Bronchial epithelial cell (primary cell): ENCODE data around the gene FGF11. TPM values are rescaled to one million over a fixed set of nuclear protein-coding genes. Genes with fewer than 3 reads are reported as not detected.

Experiments used
- DNase-seq: peaks from one replicate; pipeline ENCODE4 v3.0.0-alpha.2; 2010; ENCODE audit warnings: low read depth
- FAIRE-seq: peaks from 2 replicates; lab custom pipeline; 2011; peaks lifted over from hg19 to GRCh38; lab: Jason Lieb, UNC
- H3K27me3 ChIP-seq: 2 replicates; pipeline ENCODE4 v1.5.1; 2011; ENCODE audit warnings: low read length; ENCODE audit not compliant: control insufficient read depth, insufficient read depth
- H3K36me3 ChIP-seq: 2 replicates; pipeline ENCODE4 v1.5.1; 2011; ENCODE audit warnings: low read length; ENCODE audit not compliant: control insufficient read depth, insufficient read depth
- H3K4me3 ChIP-seq: 2 replicates; pipeline ENCODE4 v1.5.1; 2011; ENCODE audit warnings: mild to moderate bottlenecking, low read depth, low read length, control low read depth
- total RNA-seq: library from RNA; depleted of rRNA; stranded (reverse); fragments of >200 nt; gene quantifications from 2 replicates; pipeline ENCODE4 v1.2.1, GENCODE V29; 2014
- TF ChIP-seq, protein P1 (sequence below): IDR thresholded peaks from 2 replicates; pipeline ENCODE4 v1.5.1; 2011; ENCODE audit warnings: mild to moderate bottlenecking, moderate library complexity, low read length, control low read depth, inconsistent platforms; ENCODE audit not compliant: insufficient read depth, severe bottlenecking

FGF11 gene
- total RNA-seq, 1 donor from 2014 or later: 12.4 TPM

DNA sequence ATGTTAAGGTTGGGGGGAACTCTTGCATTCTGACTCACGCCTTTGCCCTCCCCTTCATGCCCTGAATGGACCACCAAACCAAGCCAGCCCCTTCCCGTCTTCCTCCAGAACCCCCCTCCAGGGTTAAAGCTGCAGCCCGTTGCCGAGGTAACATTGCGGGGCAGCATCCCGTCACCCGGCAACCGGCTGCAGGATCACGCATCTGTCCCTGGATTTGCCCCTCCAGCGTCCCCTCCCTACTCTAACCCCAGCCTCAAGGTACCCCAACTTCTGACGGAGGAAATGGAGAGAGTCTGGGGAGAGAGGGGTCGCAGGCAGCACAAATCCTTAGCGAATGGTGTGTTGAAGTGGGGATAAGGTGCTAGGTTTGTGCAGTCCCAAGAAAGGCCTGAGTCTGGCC is 32.2 kb upstream of the FGF11 start:
- no peak for DNase-seq

DNA sequence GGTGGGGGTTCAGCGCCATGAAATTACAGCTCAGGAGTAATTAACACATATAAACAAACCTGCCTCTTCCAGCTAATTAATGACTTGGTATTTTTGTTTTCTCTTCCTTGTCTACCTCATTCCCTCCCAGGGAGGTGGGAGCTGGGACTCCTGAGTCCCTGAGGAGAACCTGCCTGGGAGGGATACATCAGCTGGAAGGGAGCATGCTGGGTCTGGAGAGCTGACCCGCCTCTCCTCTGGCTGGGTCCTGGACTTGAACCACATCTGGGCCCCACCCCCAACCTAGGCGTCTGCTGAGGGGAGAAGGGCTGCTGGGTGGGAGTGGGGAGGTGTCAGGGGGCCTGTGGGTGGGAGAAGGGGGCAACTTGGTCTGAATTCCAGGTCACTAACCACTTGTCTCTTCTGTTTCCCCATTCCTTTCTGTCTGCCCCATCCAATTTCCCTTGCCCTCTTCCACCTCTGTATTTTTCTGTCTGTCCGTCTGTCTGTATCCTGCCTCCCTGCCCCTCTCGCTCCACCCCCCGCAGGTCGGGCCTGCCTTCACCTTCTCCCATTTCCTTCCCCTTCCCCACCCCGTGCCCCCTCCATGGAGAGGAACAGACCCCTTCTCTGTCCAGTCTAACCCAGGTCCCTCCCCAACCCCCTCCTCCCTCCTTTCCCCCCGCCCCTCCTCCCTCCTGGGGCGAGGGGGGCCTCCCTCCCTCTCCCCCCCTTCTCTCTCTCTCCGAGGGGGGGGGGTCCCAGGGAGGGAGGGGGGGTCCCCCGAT is 31.6 kb upstream of the FGF11 start, which contains the start of gene NLGN2:
TSS of gene NLGN2 (plus strand) at position 361 of the 767 bp plus-strand sequence. CDS start 411 bp downstream, outside the sequence.
- no peaks in the 10 kb centered on the region for H3K36me3 ChIP-seq
- FAIRE-seq: peak; percentile 58
- TF ChIP-seq, protein P1, sequence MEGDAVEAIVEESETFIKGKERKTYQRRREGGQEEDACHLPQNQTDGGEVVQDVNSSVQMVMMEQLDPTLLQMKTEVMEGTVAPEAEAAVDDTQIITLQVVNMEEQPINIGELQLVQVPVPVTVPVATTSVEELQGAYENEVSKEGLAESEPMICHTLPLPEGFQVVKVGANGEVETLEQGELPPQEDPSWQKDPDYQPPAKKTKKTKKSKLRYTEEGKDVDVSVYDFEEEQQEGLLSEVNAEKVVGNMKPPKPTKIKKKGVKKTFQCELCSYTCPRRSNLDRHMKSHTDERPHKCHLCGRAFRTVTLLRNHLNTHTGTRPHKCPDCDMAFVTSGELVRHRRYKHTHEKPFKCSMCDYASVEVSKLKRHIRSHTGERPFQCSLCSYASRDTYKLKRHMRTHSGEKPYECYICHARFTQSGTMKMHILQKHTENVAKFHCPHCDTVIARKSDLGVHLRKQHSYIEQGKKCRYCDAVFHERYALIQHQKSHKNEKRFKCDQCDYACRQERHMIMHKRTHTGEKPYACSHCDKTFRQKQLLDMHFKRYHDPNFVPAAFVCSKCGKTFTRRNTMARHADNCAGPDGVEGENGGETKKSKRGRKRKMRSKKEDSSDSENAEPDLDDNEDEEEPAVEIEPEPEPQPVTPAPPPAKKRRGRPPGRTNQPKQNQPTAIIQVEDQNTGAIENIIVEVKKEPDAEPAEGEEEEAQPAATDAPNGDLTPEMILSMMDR: no peak
- no peak for DNase-seq
- H3K4me3 ChIP-seq: no peak within 1 kb of the TSS
- H3K27me3 ChIP-seq: no peaks in the 10 kb centered on the region

More for the DNA sequence above, 32.2 kb upstream of the FGF11 start:
- Histone ChIP-seq H3K36me3 (no peaks in the 10 kb centered on the region), H3K4me3 (no peak overlapping the region), H3K27me3 (no peaks in the 10 kb centered on the region)
- FAIRE-seq: no peak
- TF ChIP-seq, protein P1: no peak

DNA sequence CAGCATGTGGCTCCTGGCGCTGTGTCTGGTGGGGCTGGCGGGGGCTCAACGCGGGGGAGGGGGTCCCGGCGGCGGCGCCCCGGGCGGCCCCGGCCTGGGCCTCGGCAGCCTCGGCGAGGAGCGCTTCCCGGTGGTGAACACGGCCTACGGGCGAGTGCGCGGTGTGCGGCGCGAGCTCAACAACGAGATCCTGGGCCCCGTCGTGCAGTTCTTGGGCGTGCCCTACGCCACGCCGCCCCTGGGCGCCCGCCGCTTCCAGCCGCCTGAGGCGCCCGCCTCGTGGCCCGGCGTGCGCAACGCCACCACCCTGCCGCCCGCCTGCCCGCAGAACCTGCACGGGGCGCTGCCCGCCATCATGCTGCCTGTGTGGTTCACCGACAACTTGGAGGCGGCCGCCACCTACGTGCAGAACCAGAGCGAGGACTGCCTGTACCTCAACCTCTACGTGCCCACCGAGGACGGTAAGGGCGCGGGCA is 31.0 kb upstream of the FGF11 start:
- no peaks in the 10 kb centered on the region for H3K27me3 ChIP-seq
- H3K36me3 ChIP-seq: no peaks in the 10 kb centered on the region
- DNase-seq (no peak), FAIRE-seq (no peak)
- H3K4me3 ChIP-seq: no peak overlapping the region
- TF ChIP-seq, protein P1: no peak

DNA sequence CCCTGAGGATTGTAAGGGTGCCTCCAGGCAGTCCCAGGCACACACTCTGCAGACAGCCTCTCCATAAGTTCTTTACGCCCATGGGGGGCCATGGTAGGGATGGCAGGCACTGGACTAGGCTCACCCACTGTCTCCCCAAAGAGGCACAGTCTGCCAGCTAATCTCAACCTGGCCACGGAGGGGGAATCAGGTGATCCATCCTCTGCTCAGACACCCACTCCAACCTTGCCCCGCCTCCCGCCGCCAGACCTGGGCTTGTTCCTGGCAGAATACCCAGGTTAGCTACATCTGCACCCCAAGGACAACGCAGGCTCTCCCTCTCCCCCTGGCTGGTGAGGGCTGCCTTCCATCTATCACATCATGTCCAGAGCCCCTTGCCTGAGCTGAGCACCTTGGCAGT is 30.4 kb upstream of the FGF11 start:
- TF ChIP-seq, protein P1: no peak
- FAIRE-seq (no peak), DNase-seq (no peak)
- H3K4me3 ChIP-seq: no peak overlapping the region
- H3K27me3 ChIP-seq: no peaks in the 10 kb centered on the region
- H3K36me3 ChIP-seq: no peaks in the 10 kb centered on the region

DNA sequence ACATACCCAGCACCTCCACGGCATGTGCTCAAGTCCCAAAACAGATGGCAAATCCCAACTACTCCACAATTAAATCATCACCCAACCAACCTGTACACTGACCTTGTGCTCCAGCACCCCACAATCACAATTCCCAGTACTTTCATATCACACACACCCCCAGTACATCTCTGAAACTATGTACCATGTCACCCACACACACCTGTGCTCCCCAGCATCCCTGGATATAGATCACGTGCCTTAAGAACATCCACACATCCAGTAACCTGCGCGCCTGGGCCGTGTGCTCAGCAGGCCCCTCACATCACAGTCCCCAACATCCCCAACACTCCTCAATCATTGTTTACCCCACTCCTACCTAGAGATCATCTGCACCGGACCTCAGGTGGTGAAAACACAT is 29.6 kb upstream of the FGF11 start:
- DNase-seq (no peak), FAIRE-seq (peak; percentile 72)
- no peaks in the 10 kb centered on the region for H3K27me3 ChIP-seq
- TF ChIP-seq, protein P1: no peak
- H3K36me3 ChIP-seq: no peaks in the 10 kb centered on the region
- H3K4me3 ChIP-seq: no peak overlapping the region
